ENCODE measurements around the gene JAKMIP1.

Gene JAKMIP1

DNA sequence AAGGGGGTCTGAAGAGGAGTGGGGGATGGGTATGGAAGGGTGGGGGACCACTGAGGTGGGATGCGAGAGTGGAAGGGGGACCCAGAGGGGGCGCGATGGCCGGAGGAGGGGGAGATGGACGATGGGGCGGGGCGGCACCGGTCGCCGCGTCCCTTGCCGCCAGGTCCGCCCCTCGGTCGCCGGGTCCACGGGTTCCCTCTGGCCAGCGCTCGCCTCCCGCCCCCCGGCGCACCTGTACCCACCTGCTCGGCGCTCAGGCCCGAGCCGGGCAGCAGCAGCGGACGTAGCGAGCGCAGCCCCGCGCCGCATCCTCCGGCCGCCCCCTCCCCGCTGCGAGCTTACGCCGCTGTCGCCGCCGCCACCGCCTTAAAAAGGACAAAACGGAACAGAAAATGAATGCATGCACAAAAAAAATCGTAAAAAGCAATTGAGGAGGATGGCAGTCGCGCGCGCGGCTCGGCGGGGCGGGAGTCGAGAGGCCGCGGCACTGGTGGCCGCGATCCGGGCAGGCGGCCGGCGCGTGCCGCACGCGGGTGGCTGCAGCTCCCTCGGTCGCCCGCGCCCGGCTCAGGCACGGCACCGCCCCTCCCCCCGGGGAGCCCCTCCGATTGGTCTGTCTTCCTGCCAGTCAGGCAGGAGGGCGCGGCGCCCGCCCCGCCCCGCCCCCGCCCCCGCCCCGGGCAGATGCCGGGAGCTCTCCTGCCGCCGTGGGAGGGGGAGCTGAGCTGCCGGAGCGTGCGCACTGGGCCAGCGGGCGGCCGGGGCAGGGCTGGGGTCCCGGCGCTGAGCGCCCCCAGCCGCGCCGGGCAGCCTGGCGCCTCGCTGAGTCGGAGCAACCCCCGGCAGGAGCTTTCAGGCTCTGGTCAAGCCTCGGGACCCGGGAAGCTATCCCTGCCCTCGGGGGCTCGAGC, at the start of gene JAKMIP1:
Gene JAKMIP1, minus strand, starts transcription at position 539 of the 911 bp plus-strand sequence. CDS start 87,699 bp downstream, outside the sequence.
- peak; percentile 78 to 79 for DNase-seq (ENCODE audit: low read depth in 2 of 2)

DNA sequence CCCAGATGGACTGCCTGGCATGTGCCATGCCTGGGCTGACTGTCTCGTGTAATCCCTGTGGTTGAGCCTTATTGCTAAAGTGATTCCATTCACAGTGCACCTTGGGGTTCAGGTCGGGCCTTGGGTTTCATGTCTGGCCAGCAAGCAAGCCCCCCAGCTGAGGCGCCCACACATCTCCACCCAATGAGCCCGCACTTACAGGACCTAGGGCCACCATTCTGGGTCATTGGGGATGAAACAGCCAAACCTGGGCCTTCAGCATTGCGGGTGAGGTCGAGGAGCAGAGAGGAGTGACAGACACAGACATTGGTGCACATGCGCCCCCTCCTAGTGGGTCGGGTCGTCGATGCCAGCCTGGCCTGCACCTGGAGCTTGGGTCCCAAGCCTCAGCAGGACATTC, 48.0 kb upstream of the JAKMIP1 start:
- no peak for DNase-seq (ENCODE audit: low read depth in 2 of 2)

DNA sequence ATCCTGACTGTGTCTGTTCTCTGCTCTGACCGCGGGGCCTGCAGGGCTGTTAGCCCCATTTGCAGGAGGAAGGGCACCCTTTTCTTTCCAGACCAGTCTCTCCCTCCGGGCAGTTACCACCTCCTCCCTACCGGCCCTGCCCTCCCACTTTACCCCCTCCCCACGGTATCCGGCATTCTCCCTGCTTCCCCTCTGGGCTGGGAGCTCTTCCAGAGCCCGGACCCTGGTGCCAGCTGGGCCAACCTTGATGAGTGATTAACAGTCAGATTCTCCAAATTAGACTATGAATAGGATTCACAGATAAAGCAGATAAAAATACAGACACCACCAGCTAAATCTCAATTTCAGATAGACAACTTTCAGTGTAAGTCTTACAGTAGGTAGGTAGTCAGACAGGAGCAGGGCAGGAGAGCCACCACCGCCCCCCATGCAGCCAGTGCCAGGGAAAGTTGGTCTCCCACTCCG, 45.9 kb upstream of the JAKMIP1 start:
- no peak for DNase-seq (ENCODE audit: low read depth in 2 of 2)

- no peak for DNase-seq (ENCODE audit: low read depth in 2 of 2)
These were observed 45.2 kb upstream of the JAKMIP1 start for GRCh38 chr4:6245246-6246169.

DNA sequence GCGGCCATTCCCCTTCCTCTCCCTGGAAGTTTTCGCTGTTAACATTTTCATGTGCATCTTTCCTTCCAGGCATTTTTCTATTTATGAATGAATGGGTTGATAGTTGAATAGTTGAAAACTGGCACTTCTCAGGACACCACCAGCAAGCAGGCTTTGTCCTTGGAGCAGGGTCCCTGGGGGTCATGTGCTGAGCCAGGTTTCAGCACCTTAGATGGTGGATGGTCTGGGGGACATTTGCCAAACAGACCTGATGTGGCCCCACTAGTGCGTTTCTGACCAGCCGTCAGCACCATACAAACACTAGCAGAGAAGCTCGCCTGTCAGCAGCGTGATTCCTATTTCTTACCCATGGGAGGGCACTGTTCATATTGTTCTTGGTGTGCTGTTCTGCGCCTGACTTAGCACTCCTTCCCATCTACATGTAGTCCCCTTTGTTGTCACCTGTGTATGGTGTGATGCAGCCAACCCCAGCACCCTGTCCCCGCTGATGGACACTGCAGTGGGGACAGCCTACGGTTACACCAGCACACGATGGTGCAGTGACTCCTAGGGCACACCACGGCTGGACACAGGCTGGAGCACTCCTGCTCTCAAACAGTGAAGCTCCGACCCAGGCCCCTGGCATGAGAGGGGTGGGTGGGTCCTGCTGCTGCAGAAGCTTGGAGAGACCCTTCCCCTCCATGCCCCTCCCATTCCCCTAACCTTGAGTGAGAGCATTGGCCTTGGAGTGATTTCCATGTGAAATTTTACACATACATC, 42.1 kb upstream of the JAKMIP1 start:
- DNase-seq (ENCODE audit: low read depth in 2 of 2) = no peak

DNA sequence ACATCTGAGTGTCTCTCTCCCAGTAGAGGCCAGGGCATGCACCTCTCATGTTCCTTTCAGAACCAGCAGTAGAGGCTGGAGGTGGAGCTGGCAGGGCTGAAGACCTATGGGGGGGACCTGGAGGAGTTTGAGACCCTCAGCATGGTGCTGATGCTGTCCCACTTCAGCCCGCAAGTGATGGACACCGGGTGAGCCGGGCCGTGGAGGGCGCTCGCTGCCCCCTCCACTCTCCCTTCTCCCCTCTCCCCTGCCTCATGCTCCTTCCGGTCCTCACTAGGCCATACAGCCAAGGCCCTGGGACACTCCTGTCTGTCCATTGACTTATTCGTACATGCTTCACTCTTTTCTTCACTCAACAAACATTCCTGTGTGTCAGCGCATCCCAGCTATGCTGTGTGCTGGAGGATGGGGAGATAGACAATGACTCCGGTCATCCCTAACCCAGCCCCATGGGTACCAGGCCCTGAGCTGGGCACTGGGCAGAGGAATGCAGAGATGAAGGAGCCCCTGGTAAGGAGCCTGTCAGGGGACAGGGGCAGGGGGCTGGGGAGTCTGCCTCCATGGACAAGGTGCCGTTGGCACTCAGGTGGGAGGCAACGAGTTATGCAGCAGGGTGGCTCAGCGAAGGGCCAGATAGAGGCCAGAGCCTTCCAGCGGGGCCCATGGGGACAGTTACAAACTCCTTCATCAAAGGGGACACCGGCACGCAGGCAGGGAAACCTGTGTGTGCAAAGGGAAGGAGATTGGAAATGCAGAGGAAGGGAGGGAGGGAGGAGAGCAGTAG, 40.9 kb upstream of the JAKMIP1 start:
- no peak for DNase-seq (ENCODE audit: low read depth in 2 of 2)

GRCh38 chr4:6239968-6240367, 39.6 kb upstream of the JAKMIP1 start:
- DNase-seq (ENCODE audit: low read depth in 2 of 2) = no peak

GRCh38 chr4:6239486-6239885, 39.1 kb upstream of the JAKMIP1 start:
- DNase-seq (ENCODE audit: low read depth in 2 of 2) = no peak

- no peak for DNase-seq (ENCODE audit: low read depth in 2 of 2)
These were observed 36.6 kb upstream of the JAKMIP1 start for GRCh38 chr4:6236816-6237390.

DNA sequence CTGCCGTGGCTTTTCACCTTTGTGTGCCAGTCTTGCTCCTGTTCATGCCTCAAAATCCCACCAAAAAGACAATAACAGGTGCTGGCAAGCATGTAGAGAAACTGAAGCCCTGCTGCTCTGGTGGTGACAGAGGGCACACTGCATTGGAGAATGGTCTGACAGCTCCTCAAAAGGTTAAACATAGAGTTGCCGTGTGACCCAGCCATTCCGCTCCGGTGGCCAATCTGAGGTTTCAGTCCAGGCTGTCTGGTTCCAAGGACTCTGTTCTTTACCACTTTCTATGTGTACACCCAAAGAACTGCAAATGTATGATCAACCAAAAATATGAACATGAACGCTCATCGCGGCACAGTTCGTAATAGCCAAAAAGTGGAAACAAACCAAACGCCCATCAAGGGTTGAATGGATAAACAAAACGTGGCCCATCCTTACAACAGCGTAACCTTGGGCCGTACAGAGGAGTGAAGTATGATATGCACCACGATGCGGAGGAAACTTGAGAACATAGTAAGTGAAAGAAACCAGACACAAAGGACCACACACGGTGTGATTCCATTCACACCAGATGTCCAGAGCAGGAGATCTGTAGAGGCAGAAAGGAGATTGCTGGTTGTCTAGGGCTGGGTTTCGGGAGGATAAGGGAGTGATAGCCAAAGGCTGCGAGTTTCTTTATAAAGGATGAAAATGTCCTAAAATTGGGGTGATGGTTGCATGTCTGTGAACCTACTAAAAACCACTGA, 35.7 kb upstream of the JAKMIP1 start:
- DNase-seq (ENCODE audit: low read depth in 2 of 2) = no peak

DNA sequence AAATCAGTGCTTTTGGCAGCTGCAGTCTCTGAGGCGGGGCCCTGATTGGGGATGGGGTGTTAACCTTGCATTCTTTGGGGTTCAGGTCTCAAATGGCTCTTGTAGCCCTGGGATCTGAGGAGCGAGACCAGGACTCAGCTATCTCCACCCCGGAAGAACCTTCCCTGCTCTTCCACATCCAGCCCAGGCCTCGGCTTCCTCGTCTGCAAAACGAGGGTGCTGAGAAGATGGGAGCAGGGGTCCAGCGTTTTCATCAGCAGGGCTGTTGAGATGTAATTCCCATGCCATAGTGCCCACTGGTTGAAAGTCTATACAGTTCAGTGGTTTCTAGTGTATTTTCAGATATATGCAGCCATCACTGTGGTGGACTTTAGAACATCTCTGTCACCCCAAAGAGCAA, 34.7 kb upstream of the JAKMIP1 start:
- DNase-seq (ENCODE audit: low read depth in 2 of 2) = no peak

GRCh38 chr4:6233929-6234328, 33.6 kb upstream of the JAKMIP1 start:
- DNase-seq (ENCODE audit: low read depth in 2 of 2) = no peak

DNA sequence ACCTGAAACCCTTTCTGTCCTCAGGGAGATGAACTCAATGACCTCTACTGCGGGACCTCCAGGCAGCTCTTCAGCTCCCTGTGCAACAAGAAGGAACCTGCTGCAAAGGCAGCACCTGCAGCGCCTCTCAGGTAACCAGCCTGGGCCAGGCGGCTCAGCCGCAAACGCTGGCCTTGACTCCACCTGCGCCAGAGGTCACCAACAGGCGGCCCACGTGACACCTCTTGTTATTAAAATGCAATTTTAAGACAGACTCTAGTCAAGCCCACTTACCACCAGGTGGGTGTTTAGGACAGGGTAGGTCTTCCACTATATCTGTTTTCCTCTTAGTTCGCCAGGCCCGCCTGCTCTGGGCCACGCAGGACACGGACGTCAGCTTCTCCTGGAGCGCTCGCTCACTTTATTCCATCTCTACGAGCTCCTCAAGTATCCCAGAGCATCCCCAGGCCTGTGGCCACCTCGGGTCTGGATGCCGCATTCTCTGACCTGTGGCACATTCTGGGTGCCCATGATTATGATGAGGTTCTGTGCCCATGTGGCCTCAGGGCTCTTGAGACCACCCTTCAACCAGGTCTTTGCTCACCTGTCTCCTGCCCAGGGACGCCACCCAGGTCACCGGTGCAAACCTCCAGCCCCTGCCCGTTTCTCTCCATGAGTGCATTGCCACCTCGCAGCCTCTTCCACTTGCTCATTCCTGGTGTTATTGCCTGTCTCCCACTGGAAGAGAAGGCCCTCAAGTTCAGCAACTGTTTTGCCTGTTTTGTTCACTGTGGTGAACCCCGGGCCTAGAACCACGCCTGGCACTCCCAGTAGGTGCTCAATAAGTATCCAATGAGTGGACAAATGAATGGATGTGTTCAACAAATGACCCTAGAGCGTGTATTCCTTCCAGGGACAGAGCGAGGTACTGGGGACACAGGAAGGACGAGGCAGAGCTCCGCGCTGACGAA, 32.8 kb upstream of the JAKMIP1 start:
- no peak for DNase-seq (ENCODE audit: low read depth in 2 of 2)

GRCh38 chr4:6231663-6232165, 31.4 kb upstream of the JAKMIP1 start:
- no peak for DNase-seq (ENCODE audit: low read depth in 2 of 2)

DNA sequence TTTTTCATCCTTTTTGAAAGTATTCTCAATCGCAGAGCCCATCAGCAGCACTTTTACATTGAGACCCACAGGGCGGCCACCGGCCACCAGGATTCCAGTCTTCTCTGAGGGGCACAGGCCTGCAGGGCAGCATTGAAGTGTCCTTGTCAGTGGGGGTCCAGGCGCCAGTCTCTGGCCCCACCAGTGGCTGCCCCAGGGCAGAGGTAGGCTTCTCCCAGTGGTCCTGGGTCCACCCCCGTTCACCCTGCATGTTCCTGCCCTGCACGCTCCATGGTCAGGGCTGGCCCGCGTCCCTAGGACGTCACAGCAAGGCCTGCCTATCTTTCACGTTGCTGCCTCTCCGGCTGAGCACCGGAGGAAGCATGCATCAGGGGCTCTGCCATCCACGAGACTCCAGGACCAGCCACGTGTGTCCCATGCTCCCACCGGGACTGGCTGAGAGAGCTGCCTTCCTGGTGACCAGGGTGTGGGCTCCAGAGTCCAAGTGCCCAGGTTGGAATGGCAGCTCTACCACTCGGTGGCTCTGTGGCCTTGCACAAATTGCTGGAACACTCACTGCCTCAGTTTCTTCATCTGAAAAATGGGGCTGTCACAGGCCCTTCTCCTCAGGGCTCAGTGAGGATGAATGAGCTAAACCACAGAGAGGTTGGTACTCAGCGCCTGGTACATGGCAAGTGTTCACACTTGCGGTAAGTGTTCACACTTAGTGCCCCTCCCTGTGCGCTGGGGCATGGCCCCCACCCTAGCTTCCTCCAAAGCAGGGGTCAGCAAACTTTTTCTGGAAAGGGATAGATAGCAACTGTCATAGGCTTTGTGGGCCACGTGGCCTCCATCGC, 30.7 kb upstream of the JAKMIP1 start:
- no peak for DNase-seq (ENCODE audit: low read depth in 2 of 2)

GRCh38 chr4:6230502-6230785, 30.1 kb upstream of the JAKMIP1 start:
- no peak for DNase-seq (ENCODE audit: low read depth in 2 of 2)

GRCh38 chr4:6229671-6230501, 29.5 kb upstream of the JAKMIP1 start:
- DNase-seq (ENCODE audit: low read depth in 2 of 2) = no peak
